ENCODE data around the gene CHIC1. TPM values are rescaled to one million over a fixed set of nuclear protein-coding genes. Genes with fewer than 3 reads are reported as not detected.
"Not testable (repeated sequence)": the region's sequence is repeated elsewhere in the genome, so short reads cannot be mapped to it uniquely, and the experiment has no call there.

Gene CHIC1
- total and polyA plus RNA-seq, 8 donors = 7.2 to 10.3 (median 8.8) TPM

DNA sequence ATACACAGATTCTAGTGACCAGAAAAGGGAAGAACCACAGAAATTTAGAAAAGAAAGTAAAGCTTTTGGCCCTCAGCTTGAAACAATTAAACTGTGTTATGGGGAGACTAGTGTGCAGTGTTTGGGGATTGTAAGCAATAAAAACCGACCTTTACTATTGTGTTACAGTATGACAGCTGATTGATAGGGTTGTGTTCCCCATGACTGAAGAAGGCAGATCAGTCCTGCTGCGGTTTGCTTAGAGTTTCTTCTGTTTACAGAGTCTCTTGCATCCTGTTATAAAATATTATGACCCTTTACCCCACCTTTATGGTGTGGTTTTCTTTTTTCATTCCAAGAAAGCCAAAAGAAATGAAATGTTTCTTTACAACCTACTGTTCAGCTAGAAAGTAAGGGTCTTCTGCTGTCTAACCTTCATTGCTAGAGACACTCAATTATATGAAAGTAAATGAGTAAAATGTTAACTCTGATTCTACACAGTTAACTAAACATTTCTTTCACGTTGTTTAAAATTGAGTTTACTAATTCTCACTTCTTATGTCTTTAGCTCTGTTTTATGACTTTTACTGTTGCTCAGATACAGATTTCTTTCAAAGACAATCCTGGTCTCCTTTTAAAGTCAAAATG is 18.1 kb downstream of the CHIC1 start:
- DNase-seq = no peak
- no peak overlapping the region for H3K27ac ChIP-seq

DNA sequence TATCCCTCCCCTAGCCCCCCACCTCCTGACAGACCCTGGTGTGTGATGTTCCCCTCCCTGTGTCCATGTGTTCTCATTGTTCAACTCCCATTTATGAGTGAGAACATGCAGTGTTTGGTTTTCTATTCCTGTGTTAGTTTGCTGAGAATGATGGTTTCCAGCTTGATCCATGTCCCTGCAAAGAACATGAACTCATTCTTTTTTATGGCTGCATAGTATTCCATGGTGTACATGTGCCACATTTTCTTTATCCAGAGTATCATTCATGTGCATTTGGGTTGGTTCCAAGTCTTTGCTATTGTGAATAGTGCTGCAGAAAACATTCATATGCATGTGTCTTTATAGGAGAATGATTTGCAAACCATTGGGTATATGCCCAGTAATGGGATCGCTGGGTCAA is 34.8 kb downstream of the CHIC1 start:
- ATAC-seq; H3K27me3 ChIP-seq; H3K4me3 ChIP-seq; intact Hi-C loops (cut with DNase I); H3K36me3 ChIP-seq; H3K27ac ChIP-seq; H3K4me1 ChIP-seq; DNase-seq; H3K9me3 ChIP-seq: not testable (repeated sequence)

More for the DNA sequence above, 18.1 kb downstream of the CHIC1 start:
- Histone ChIP-seq H3K27me3 (no peaks in the 10 kb centered on the region), H3K4me3 (no peak overlapping the region), H3K4me1 (no peaks in the 10 kb centered on the region), H3K9me3 (no peaks in the 10 kb centered on the region), H3K36me3 (no peaks in the 10 kb centered on the region)
- intact Hi-C loops (cut with DNase I) = no loop called here
- TF ChIP-seq, protein P1, sequence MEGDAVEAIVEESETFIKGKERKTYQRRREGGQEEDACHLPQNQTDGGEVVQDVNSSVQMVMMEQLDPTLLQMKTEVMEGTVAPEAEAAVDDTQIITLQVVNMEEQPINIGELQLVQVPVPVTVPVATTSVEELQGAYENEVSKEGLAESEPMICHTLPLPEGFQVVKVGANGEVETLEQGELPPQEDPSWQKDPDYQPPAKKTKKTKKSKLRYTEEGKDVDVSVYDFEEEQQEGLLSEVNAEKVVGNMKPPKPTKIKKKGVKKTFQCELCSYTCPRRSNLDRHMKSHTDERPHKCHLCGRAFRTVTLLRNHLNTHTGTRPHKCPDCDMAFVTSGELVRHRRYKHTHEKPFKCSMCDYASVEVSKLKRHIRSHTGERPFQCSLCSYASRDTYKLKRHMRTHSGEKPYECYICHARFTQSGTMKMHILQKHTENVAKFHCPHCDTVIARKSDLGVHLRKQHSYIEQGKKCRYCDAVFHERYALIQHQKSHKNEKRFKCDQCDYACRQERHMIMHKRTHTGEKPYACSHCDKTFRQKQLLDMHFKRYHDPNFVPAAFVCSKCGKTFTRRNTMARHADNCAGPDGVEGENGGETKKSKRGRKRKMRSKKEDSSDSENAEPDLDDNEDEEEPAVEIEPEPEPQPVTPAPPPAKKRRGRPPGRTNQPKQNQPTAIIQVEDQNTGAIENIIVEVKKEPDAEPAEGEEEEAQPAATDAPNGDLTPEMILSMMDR (IDR thresholded peaks at IDR 0.05) = no peak
- ATAC-seq = no peak

DNA sequence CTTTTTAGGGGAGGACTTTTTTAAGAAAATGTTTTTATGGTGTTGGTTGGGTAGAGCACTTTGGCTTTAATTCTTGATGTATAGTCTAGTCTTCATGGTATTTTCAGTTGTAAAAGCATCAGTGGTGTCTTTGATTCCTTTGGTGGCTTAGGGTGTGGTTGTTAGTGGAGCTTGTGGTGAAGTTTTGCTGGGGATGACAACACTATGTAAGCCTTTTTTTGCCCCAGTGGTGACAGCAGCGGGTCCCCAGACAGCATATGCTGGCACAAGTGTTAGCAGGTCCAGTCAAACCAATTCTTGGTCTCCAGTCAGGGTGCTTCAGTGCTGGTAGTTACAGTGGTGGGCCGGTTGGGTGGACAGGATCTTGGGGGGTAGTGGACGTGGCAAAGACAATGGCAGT is 52.0 kb downstream of the CHIC1 start:
- Histone ChIP-seq H3K9me3 (peaks cover 0 to 3% of the 10 kb centered on the region in 2 donors), H3K4me3 (no peak overlapping the region), H3K4me1 (no peaks in the 10 kb centered on the region), H3K27ac (no peak overlapping the region), H3K27me3 (no peaks in the 10 kb centered on the region), H3K36me3 (no peaks in the 10 kb centered on the region)
- TF ChIP-seq, protein P1 (IDR thresholded peaks at IDR 0.05) = no peak
- intact Hi-C loops (cut with DNase I) = no loop called here
- ATAC-seq = no peak
- no peak for DNase-seq

DNA sequence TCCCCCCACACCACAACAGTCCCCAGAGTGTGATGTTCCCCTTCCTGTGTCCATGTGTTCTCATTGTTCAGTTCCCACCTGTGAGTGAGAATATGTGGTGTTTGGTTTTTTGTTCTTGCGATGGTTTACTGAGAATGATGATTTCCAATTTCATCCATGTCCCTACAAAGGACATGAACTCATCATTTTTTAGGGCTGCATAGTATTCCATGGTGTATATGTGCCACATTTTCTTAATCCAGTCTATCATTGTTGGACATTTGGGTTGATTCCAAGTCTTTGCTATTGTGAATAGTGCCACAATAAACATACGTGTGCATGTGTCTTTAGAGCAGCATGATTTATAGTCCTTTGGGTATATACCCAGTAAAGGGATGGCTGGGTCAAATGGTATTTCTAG is 78.7 kb downstream of the CHIC1 start:
- DNase-seq; H3K27me3 ChIP-seq; H3K27ac ChIP-seq; intact Hi-C loops (cut with DNase I); H3K4me3 ChIP-seq; H3K36me3 ChIP-seq; H3K4me1 ChIP-seq; ATAC-seq: not testable (repeated sequence)
- peaks cover 0 to 21% of the 10 kb centered on the region in 2 donors for H3K9me3 ChIP-seq

DNA sequence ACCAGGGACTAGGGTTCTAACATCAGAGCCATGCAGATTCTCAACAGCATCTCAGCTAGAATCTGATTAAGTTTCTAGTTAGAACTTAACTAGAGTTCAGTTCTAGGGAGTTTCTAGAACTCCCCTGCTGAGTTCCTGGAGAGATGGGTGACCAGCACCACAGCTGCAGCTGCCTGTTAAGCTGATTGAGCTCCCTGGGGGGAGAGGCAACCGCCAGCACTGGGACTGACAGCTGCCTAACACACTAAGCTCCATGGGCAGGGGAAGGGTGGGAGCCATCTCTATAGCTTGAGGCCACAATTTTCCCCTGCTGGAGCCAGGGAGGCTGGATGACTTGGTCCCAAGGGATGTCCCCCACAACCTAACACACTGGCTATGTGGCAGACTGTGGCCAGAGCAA is 84.2 kb downstream of the CHIC1 start:
- intact Hi-C loops (cut with DNase I) = no loop called here
- Histone ChIP-seq H3K27me3 (no peaks in the 10 kb centered on the region), H3K9me3 (peaks cover 0 to 17% of the 10 kb centered on the region in 2 donors), H3K4me1 (no peaks in the 10 kb centered on the region), H3K27ac (no peak overlapping the region), H3K4me3 (no peak overlapping the region), H3K36me3 (no peaks in the 10 kb centered on the region)
- no peak for DNase-seq
- no peak for ATAC-seq
- TF ChIP-seq, protein P1 (IDR thresholded peaks at IDR 0.05) = no peak

DNA sequence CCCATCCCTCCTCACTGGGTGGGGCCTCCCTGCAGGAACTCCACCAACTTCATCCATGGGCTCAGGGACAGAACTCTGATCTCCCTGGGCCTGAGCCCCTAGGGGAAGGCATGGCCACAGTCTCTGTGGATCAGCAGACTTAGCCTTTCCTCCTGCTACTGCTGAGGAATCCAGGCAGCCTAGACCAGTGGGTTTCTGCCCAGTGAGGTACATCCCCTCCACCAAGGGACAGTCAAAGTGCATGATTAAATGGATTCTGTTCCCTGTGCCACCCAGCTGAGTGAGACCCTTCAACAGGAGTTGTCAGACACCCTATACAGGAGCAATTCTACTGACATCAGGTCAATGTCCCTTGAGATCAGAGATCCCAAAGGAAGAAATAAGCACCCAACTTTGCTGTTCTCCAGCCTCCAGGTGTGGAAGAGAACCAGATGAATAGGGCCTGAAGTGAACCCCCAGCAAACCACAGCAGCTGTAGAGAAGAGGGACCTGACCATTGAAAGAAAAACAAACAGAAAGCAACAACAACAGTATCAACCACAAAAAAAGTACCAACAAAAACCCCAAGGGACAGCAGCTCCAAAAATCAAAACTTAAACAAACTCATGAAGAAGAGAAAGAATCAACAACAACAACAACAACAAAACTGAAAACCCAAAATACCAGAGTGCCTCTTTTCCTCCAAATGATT is 84.8 kb downstream of the CHIC1 start:
- DNase-seq (no peak), ATAC-seq (no peak)
- Histone ChIP-seq H3K27ac (no peak overlapping the region), H3K27me3 (no peaks in the 10 kb centered on the region), H3K4me3 (no peak overlapping the region), H3K36me3 (no peaks in the 10 kb centered on the region), H3K4me1 (no peaks in the 10 kb centered on the region), H3K9me3 (peaks cover 0 to 18% of the 10 kb centered on the region in 2 donors)
- intact Hi-C loops (cut with DNase I) = no loop called here
- TF ChIP-seq, protein P1 (IDR thresholded peaks at IDR 0.05) = no peak

DNA sequence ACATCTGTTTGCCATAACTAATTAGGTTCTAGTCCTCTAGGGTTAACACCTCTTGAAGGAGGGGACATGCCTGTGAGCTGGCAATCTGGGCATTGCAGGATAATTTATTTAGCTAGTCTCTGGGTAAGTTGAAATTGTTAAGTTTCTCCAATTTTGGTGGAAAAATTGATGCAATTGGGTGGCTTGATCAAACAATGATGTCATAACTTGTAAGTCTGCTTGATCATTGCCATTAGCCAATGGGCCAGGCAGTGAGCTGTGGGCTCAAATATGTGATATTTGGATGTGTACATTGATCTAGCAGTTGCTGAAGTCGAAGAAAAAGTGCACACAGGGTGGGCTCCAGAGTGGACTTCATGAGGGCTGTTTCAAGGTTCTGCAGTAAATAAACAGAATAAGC is 98.3 kb downstream of the CHIC1 start:
- ATAC-seq; H3K36me3 ChIP-seq; H3K27ac ChIP-seq; H3K4me1 ChIP-seq; DNase-seq; H3K27me3 ChIP-seq; intact Hi-C loops (cut with DNase I); H3K4me3 ChIP-seq: not testable (repeated sequence)
- peaks cover 0 to 22% of the 10 kb centered on the region in 2 donors for H3K9me3 ChIP-seq
